ENCODE results near the gene MAGI1. TPM values are rescaled to one million over a fixed set of nuclear protein-coding genes. Genes with fewer than 3 reads are reported as not detected.

The MAGI1 gene
- total RNA-seq, 3 donors from 2014 or later = 22.1 to 94.4 (median 70.5) TPM

DNA sequence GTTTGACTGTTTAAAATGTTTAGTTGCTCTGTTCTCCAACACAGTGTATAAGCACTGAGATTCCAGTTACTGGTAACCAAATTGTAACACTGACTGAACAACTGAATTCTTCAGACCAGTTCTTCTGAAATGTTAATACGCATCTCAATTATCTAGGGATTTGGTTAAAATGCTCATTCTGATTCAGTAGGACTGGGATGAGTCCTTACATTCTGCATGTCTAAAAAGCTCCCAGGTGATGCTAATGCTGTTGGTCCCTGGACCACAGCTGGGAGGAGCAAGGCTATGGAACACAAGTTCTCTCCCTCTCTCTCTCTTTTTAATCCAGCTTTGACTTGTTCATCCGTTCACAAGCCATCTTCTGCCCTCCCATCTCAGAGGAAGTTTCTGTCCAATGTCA lies 380.3 kb downstream of the MAGI1 start:
- no peak overlapping the region for H3K27ac ChIP-seq
- TF ChIP-seq CTCF (IDR thresholded peaks at IDR 0.05) = no peak
- no peak for TF ChIP-seq POLR2A (IDR thresholded peaks at IDR 0.05)
- no peaks in the 10 kb centered on the region for H3K9me3 ChIP-seq
- DNase-seq (ENCODE audit: low spot score in 2 of 2) = no peak
- H3K36me3 ChIP-seq = no peaks in the 10 kb centered on the region
- H3K4me1 ChIP-seq = no peaks in the 10 kb centered on the region
- no peak overlapping the region for H3K4me3 ChIP-seq
- intact Hi-C loops (cut with DNase I; ENCODE audit: low total_unique reads) = no loop called here
- H3K27me3 ChIP-seq = no peaks in the 10 kb centered on the region

- intact Hi-C loops (cut with DNase I; ENCODE audit: low total_unique reads) = no loop called here
- Histone ChIP-seq H3K9me3 (peaks cover 4 to 5% of the 10 kb centered on the region in 2 donors), H3K36me3 (no peaks in the 10 kb centered on the region), H3K27ac (no peak overlapping the region), H3K27me3 (no peaks in the 10 kb centered on the region), H3K4me3 (no peak overlapping the region), H3K4me1 (no peaks in the 10 kb centered on the region)
- no peak for DNase-seq (ENCODE audit: low spot score in 2 of 2)
- TF ChIP-seq POLR2AphosphoS5 (IDR thresholded peaks at IDR 0.05) (no peak), CTCF (IDR thresholded peaks at IDR 0.05) (no peak), POLR2A (IDR thresholded peaks at IDR 0.05) (no peak)
These were observed 383.7 kb downstream of the MAGI1 start for GRCh38 chr3:65655061-65655460.

DNA sequence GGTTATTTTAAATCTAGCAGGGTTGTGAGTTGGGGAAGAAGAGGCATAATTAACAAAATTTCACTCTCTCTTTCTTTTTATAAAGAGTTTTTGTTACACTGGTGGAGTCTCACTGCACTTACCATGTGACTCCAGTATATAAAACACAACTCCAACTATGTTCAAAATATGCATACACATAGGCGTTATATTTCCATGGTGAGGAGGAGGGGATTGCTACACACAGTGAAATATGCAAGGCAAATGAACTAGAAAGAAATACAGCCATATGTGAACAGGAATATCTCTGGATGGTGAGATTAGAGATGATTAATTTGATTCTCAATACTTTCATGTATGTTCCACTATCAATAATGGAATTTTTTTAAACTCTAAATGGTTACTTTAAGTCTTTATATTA lies 385.0 kb downstream of the MAGI1 start:
- Histone ChIP-seq H3K36me3 (no peaks in the 10 kb centered on the region), H3K27ac (no peak overlapping the region), H3K27me3 (no peaks in the 10 kb centered on the region), H3K4me3 (no peak overlapping the region), H3K4me1 (no peaks in the 10 kb centered on the region), H3K9me3 (peaks cover 8 to 9% of the 10 kb centered on the region in 2 donors)
- no peak for DNase-seq (ENCODE audit: low spot score in 2 of 2)
- TF ChIP-seq POLR2AphosphoS5 (IDR thresholded peaks at IDR 0.05) (no peak), CTCF (IDR thresholded peaks at IDR 0.05) (no peak), POLR2A (IDR thresholded peaks at IDR 0.05) (no peak)
- intact Hi-C loops (cut with DNase I; ENCODE audit: low total_unique reads) = no loop called here

GRCh38 chr3:65650247-65650646 lies 388.5 kb downstream of the MAGI1 start:
- no peaks in the 10 kb centered on the region for H3K27me3 ChIP-seq
- no peaks in the 10 kb centered on the region for H3K36me3 ChIP-seq
- TF ChIP-seq POLR2A (IDR thresholded peaks at IDR 0.05) = no peak
- no peak overlapping the region for H3K4me3 ChIP-seq
- no peak overlapping the region for H3K27ac ChIP-seq
- no peak for DNase-seq (ENCODE audit: low spot score in 2 of 2)
- no peaks in the 10 kb centered on the region for H3K4me1 ChIP-seq
- intact Hi-C loops (cut with DNase I; ENCODE audit: low total_unique reads) = no loop called here
- peaks cover 21 to 39% of the 10 kb centered on the region in 2 donors for H3K9me3 ChIP-seq

GRCh38 chr3:65647369-65647768 lies 391.3 kb downstream of the MAGI1 start:
- intact Hi-C loops (cut with DNase I; ENCODE audit: low total_unique reads) = loop anchor here (10.0 kb wide), 1 partner anchor 1337 kb away; no protein-coding TSS in a partner anchor
- Histone ChIP-seq H3K36me3 (no peaks in the 10 kb centered on the region), H3K4me3 (no peak overlapping the region), H3K4me1 (no peaks in the 10 kb centered on the region), H3K27me3 (no peaks in the 10 kb centered on the region), H3K9me3 (peaks cover 21 to 40% of the 10 kb centered on the region in 2 donors), H3K27ac (no peak overlapping the region)
- no peak for TF ChIP-seq POLR2A (IDR thresholded peaks at IDR 0.05)
- no peak for TF ChIP-seq CTCF (IDR thresholded peaks at IDR 0.05)
- TF ChIP-seq POLR2AphosphoS5 (IDR thresholded peaks at IDR 0.05) = no peak
- no peak for DNase-seq (ENCODE audit: low spot score in 2 of 2)

GRCh38 chr3:65642883-65643282 lies 395.8 kb downstream of the MAGI1 start:
- no peaks in the 10 kb centered on the region for H3K4me1 ChIP-seq
- no peaks in the 10 kb centered on the region for H3K27me3 ChIP-seq
- peaks cover 10 to 27% of the 10 kb centered on the region in 2 donors for H3K9me3 ChIP-seq
- no peak overlapping the region for H3K4me3 ChIP-seq
- intact Hi-C loops (cut with DNase I; ENCODE audit: low total_unique reads) = loop anchor here (10.0 kb wide), 1 partner anchor 1342 kb away; no protein-coding TSS in a partner anchor
- TF ChIP-seq POLR2AphosphoS5 (IDR thresholded peaks at IDR 0.05) (no peak), POLR2A (IDR thresholded peaks at IDR 0.05) (no peak), CTCF (IDR thresholded peaks at IDR 0.05) (no peak)
- H3K27ac ChIP-seq = no peak overlapping the region
- no peak for DNase-seq (ENCODE audit: low spot score in 2 of 2)
- H3K36me3 ChIP-seq = no peaks in the 10 kb centered on the region

Measured in breast epithelium (tissue), 4 donors.